GM18909 (cell line): ENCODE data around the gene LENG9.
"Not testable (repeated sequence)": the region's sequence is repeated elsewhere in the genome, so short reads cannot be mapped to it uniquely, and the experiment has no call there.

Source experiments
- ATAC-seq: cut with Tn5 transposase; IDR thresholded peaks from one replicate; pipeline ENCODE4 v1.9.1; 2021; ENCODE audit warnings: mild to moderate bottlenecking; ENCODE audit not compliant: unreplicated experiment, poor library complexity

LENG9 gene

GRCh38 chr19:54463531-54464043 lies at the start of gene LENG9:
TSS of gene LENG9 (minus strand) at chr19:54463778. CDS start at chr19:54463526, 252 bp downstream.
- ATAC-seq, result peak; percentile 70

GRCh38 chr19:54509200-54509940 lies 45.8 kb upstream of the LENG9 start:
- not testable (repeated sequence) for ATAC-seq

- not testable (repeated sequence) for ATAC-seq
These were observed 44.9 kb upstream of the LENG9 start for GRCh38 chr19:54508487-54508886.

GRCh38 chr19:54507824-54508223 lies 44.2 kb upstream of the LENG9 start:
- ATAC-seq, result no peak

- not testable (repeated sequence) for ATAC-seq
These were observed 43.6 kb upstream of the LENG9 start for GRCh38 chr19:54507038-54507717.

- ATAC-seq, result no peak
These were observed 42.5 kb upstream of the LENG9 start for GRCh38 chr19:54506079-54506478.

- not testable (repeated sequence) for ATAC-seq
These were observed 42.0 kb upstream of the LENG9 start for GRCh38 chr19:54505542-54505941.

GRCh38 chr19:54502518-54503048 lies 39.0 kb upstream of the LENG9 start, which contains the start of gene LAIR2:
TSS of gene LAIR2 (plus strand) at chr19:54502831. CDS start at chr19:54502919, 88 bp downstream.
- ATAC-seq, result no peak

GRCh38 chr19:54498451-54498772 lies 34.8 kb upstream of the LENG9 start:
- ATAC-seq, result not testable (repeated sequence)

- not testable (repeated sequence) for ATAC-seq
These were observed 34.3 kb upstream of the LENG9 start for GRCh38 chr19:54497747-54498450.

GRCh38 chr19:54495284-54495683 lies 31.7 kb upstream of the LENG9 start:
- not testable (repeated sequence) for ATAC-seq

GRCh38 chr19:54493967-54494585 lies 30.5 kb upstream of the LENG9 start:
- ATAC-seq, result no peak

- not testable (repeated sequence) for ATAC-seq
These were observed 29.5 kb upstream of the LENG9 start for GRCh38 chr19:54493056-54493455.

- no peak for ATAC-seq
These were observed 29.0 kb upstream of the LENG9 start for GRCh38 chr19:54492568-54492967.

GRCh38 chr19:54489766-54490165 lies 26.2 kb upstream of the LENG9 start:
- no peak for ATAC-seq

GRCh38 chr19:54489341-54489740 lies 25.8 kb upstream of the LENG9 start:
- ATAC-seq, result no peak

- ATAC-seq, result no peak
These were observed 22.3 kb upstream of the LENG9 start for GRCh38 chr19:54485851-54486250.

GRCh38 chr19:54484451-54484850 lies 20.9 kb upstream of the LENG9 start:
- no peak for ATAC-seq

- no peak for ATAC-seq
These were observed 19.3 kb upstream of the LENG9 start for GRCh38 chr19:54482889-54483288.

GRCh38 chr19:54481326-54481930 lies 17.9 kb upstream of the LENG9 start:
- ATAC-seq, result no peak
